Measurements from ENCODE around the gene MSANTD7. TPM values are rescaled to one million over a fixed set of nuclear protein-coding genes. Genes with fewer than 3 reads are reported as not detected.
A peak's percentile ranks its signal among the peaks of the same experiment; 100 is the strongest.

The MSANTD7 gene
- total and polyA plus RNA-seq, 2 donors (not counting 1 experiment from before 2014, with no cell fraction given): 6.8 to 15.2 TPM

DNA sequence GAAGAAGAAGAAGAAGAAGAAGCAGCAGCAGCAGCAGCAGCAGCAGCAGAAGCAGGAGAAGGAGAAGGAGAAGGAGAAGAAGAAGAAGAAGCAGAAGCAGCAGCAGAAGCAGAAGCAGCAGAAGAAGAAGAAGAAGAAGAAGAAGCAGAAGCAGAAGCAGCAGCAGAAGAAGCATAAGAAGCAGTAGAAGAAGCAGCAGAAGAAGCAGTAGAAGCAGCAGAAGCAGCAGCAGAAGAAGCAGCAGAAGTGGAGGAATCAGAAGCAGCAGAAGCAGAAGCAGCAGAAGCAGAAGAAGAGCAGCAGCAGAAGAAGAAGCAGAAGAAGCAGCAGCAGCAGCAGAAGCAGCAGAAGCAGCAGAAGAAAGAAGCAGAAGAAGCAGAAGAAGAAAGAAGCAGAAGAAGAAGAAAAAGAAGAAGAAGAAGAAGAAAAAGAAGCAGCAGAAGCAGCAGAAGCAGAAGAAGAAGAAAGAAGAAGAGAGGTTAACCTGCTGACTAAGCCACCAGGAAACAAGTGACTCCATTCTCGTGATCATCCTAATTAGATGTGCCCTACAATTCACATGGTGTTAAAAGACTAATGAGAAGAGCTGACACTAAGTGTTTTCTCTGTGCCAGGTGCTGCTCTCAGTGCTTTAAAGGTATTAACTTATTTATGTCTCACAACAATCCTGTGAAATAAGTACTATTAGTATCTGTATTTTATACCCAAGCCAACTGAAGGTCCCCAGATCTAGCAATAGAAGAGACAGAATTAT is 11.9 kb upstream of the MSANTD7 start:
- POLR2A ChIA-PET: interaction anchor here (0.5 kb wide), 1 partner anchor 55 kb away, joined by 6 read pairs; no protein-coding TSS in a partner anchor
- CTCF ChIA-PET: no interaction called here
- no peaks in the 10 kb centered on the region for H3K27me3 ChIP-seq (replicated peaks in 1 of 4; ENCODE audit: control extremely low read depth in 1 of 4, control insufficient read depth in 3 of 4, insufficient read depth in 4 of 4, low read length in 3 of 4)
- no peaks in the 10 kb centered on the region for H3K79me2 ChIP-seq (ENCODE audit: control insufficient read depth, insufficient read depth, low read length)
- H3K9me3 ChIP-seq (ENCODE audit: control extremely low read depth in 1 of 3, control insufficient read depth in 2 of 3, insufficient read depth in 1 of 3, low read length in 2 of 3): no peaks in the 10 kb centered on the region
- peaks cover 28% of the 10 kb centered on the region for H3K4me1 Mint-ChIP-seq
- H3K4me3 ChIP-seq (ENCODE audit: control extremely low read depth in 1 of 5, extremely low read depth in 1 of 5, insufficient read depth in 1 of 5, low read depth in 2 of 5, low read length in 4 of 5): no peak overlapping the region
- DNase-seq (peak; percentile 22), ATAC-seq (ENCODE audit: low read depth) (no peak)
- no peak overlapping the region for H3K27ac ChIP-seq (ENCODE audit: low read length in 2 of 2)
- H3K27ac Mint-ChIP-seq: no peak overlapping the region
- intact Hi-C loops (cut with micrococcal nuclease): no loop called here
- H3K4me2 ChIP-seq (replicated peaks; ENCODE audit: low read depth, low read length, poor library complexity, severe bottlenecking): peak overlapping the region; percentile 21
- WGBS (ENCODE audit: insufficient coverage): no CpG with 5 or more reads among the region's 1 CpG
- H3K4me1 ChIP-seq (ENCODE audit: control insufficient read depth in 2 of 2, insufficient read depth in 2 of 2, low read length in 2 of 2): peaks cover 13 to 14% of the 10 kb centered on the region in 2 donors
- no peaks in the 10 kb centered on the region for H4K20me1 ChIP-seq (ENCODE audit: control insufficient read depth, insufficient read depth, low read length, poor library complexity, severe bottlenecking)
- no peaks in the 10 kb centered on the region for H3K36me3 ChIP-seq (replicated peaks in 1 of 2; ENCODE audit: control extremely low read depth in 1 of 2, control insufficient read depth in 1 of 2, extremely low read depth in 1 of 2, insufficient read depth in 2 of 2, low read length in 1 of 2)
- H3K4me3 Mint-ChIP-seq: no peak overlapping the region
- no peaks in the 10 kb centered on the region for H3K27me3 Mint-ChIP-seq
- H2AFZ ChIP-seq (ENCODE audit: insufficient read depth, low read depth, low read length, poor library complexity, severe bottlenecking): peak overlapping the region; percentile 32
- H3K9ac ChIP-seq (ENCODE audit: low read length): no peak overlapping the region
- TF ChIP-seq, protein P1, sequence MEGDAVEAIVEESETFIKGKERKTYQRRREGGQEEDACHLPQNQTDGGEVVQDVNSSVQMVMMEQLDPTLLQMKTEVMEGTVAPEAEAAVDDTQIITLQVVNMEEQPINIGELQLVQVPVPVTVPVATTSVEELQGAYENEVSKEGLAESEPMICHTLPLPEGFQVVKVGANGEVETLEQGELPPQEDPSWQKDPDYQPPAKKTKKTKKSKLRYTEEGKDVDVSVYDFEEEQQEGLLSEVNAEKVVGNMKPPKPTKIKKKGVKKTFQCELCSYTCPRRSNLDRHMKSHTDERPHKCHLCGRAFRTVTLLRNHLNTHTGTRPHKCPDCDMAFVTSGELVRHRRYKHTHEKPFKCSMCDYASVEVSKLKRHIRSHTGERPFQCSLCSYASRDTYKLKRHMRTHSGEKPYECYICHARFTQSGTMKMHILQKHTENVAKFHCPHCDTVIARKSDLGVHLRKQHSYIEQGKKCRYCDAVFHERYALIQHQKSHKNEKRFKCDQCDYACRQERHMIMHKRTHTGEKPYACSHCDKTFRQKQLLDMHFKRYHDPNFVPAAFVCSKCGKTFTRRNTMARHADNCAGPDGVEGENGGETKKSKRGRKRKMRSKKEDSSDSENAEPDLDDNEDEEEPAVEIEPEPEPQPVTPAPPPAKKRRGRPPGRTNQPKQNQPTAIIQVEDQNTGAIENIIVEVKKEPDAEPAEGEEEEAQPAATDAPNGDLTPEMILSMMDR (IDR thresholded peaks at IDR 0.05): no peak
- no peak for TF ChIP-seq EZH2 (IDR thresholded peaks at IDR 0.05; ENCODE audit: borderline replicate concordance, insufficient read depth, low read depth, low read length, poor library complexity, severe bottlenecking)
- H3K9me3 Mint-ChIP-seq (ENCODE audit: insufficient read depth): no peaks in the 10 kb centered on the region

DNA sequence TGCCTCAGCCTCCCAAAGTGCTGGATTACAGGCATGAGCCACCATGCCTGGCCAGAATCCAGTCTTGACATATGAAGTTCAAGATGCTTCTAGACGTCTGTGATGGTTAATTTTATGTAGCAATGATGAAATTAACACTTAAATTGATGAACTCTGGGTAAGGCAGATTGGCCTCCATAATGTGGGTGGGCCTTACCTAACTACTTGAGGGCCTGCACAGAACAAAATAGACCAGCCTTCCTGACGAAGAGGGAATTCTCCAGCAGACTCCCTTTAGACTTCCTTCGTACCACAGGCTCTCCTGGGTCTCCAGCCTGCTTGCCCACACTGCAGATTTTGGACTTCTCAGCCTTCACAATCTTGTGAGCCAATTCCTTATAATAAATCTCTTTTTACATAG is 5.0 kb upstream of the MSANTD7 start:
- Mint-ChIP-seq H3K27ac (no peak overlapping the region), H3K4me3 (no peak overlapping the region), H3K4me1 (peaks cover 10% of the 10 kb centered on the region), H3K27me3 (no peaks in the 10 kb centered on the region), H3K9me3 (ENCODE audit: insufficient read depth) (no peaks in the 10 kb centered on the region)
- Histone ChIP-seq H3K27me3 (replicated peaks in 1 of 4; ENCODE audit: control extremely low read depth in 1 of 4, control insufficient read depth in 3 of 4, insufficient read depth in 4 of 4, low read length in 3 of 4) (no peaks in the 10 kb centered on the region), H3K9me3 (ENCODE audit: control extremely low read depth in 1 of 3, control insufficient read depth in 2 of 3, insufficient read depth in 1 of 3, low read length in 2 of 3) (no peaks in the 10 kb centered on the region), H3K4me3 (ENCODE audit: control extremely low read depth in 1 of 5, extremely low read depth in 1 of 5, insufficient read depth in 1 of 5, low read depth in 2 of 5, low read length in 4 of 5) (no peak overlapping the region), H3K4me1 (ENCODE audit: control insufficient read depth in 2 of 2, insufficient read depth in 2 of 2, low read length in 2 of 2) (peaks cover 8% of the 10 kb centered on the region in 2 donors), H3K79me2 (ENCODE audit: control insufficient read depth, insufficient read depth, low read length) (peaks cover 8% of the 10 kb centered on the region), H4K20me1 (ENCODE audit: control insufficient read depth, insufficient read depth, low read length, poor library complexity, severe bottlenecking) (no peaks in the 10 kb centered on the region), H3K4me2 (replicated peaks; ENCODE audit: low read depth, low read length, poor library complexity, severe bottlenecking) (no peak overlapping the region), H3K9ac (ENCODE audit: low read length) (no peak overlapping the region), H2AFZ (ENCODE audit: insufficient read depth, low read depth, low read length, poor library complexity, severe bottlenecking) (no peak overlapping the region), H3K36me3 (replicated peaks in 1 of 2; ENCODE audit: control extremely low read depth in 1 of 2, control insufficient read depth in 1 of 2, extremely low read depth in 1 of 2, insufficient read depth in 2 of 2, low read length in 1 of 2) (peaks cover 0 to 2% of the 10 kb centered on the region in 2 experiments), H3K27ac (ENCODE audit: low read length in 2 of 2) (no peak overlapping the region)
- ATAC-seq (ENCODE audit: low read depth) (no peak), DNase-seq (no peak)
- WGBS (ENCODE audit: insufficient coverage): 78% methylated on average over 1 of the region's 3 CpGs
- TF ChIP-seq EZH2 (IDR thresholded peaks at IDR 0.05; ENCODE audit: borderline replicate concordance, insufficient read depth, low read depth, low read length, poor library complexity, severe bottlenecking): no peak
- TF ChIP-seq, protein P1 (IDR thresholded peaks at IDR 0.05): no peak
- POLR2A ChIA-PET: interaction anchor here (0.6 kb wide), 2 partner anchors 316 to 328 kb away, joined by 3 to 4 read pairs; no protein-coding TSS in a partner anchor
- CTCF ChIA-PET: no interaction called here
- intact Hi-C loops (cut with micrococcal nuclease): no loop called here

All from B cell (primary cell).